Parathyroid adenoma (tissue), 2 donors: ENCODE data around the gene ADIRF.

Source experiments
- H2AFZ ChIP-seq: fragments of 300-600 bp; sonication (generic); one replicate; pipeline ENCODE4 v1.7.0; 2017; ENCODE audit warnings: antibody characterized with exemption, mild to moderate bottlenecking
- H3K27ac ChIP-seq: fragments of 300-600 bp; sonication (generic); one replicate; pipeline ENCODE4 v1.7.0; 2017
- H3K27me3 ChIP-seq: fragments of 300-600 bp; sonication (generic); one replicate; pipeline ENCODE4 v1.7.0; 2017; ENCODE audit warnings: low read length; ENCODE audit not compliant: control insufficient read depth, insufficient read depth
- H3K36me3 ChIP-seq: fragments of 300-600 bp; sonication (generic); one replicate; pipeline ENCODE4 v1.7.0; 2017; ENCODE audit warnings: low read length; ENCODE audit not compliant: control insufficient read depth, insufficient read depth
- H3K4me1 ChIP-seq: fragments of 300-600 bp; sonication (generic); one replicate; pipeline ENCODE4 v1.7.0; 2017; ENCODE audit warnings: control low read depth
- H3K4me2 ChIP-seq: fragments of 300-600 bp; sonication (generic); one replicate; pipeline ENCODE4 v1.7.0; 2017; ENCODE audit warnings: low read length
- H3K4me3 ChIP-seq: fragments of 300-600 bp; sonication (generic); one replicate; pipeline ENCODE4 v1.7.0; 2017; ENCODE audit warnings: low read depth, low read length
- H3K79me2 ChIP-seq: fragments of 300-600 bp; sonication (generic); one replicate; pipeline ENCODE4 v1.7.0; 2017; ENCODE audit warnings: control low read depth
- H3K9ac ChIP-seq: fragments of 300-600 bp; sonication (generic); one replicate; pipeline ENCODE4 v1.7.0; 2017; ENCODE audit warnings: mild to moderate bottlenecking
- H3K9me3 ChIP-seq: fragments of 300-600 bp; sonication (generic); one replicate; pipeline ENCODE4 v1.7.0; 2017; ENCODE audit warnings: low read length; ENCODE audit not compliant: control insufficient read depth
- CTCF ChIP-seq: fragments of 300-600 bp; sonication (generic); IDR thresholded peaks from one replicate; pipeline ENCODE4 v1.7.0; 2017; ENCODE audit warnings: antibody characterized with exemption, mild to moderate bottlenecking
- donor health status: primary hyperparathyroidism.

The ADIRF gene

GRCh38 chr10:86961481-86962091 lies 6.7 kb upstream of the ADIRF start:
- no peaks in the 10 kb centered on the region for H3K4me1 ChIP-seq
- H3K9me3 ChIP-seq = no peaks in the 10 kb centered on the region
- no peak overlapping the region for H2AFZ ChIP-seq
- no peak for TF ChIP-seq CTCF
- H3K27me3 ChIP-seq = no peaks in the 10 kb centered on the region
- no peaks in the 10 kb centered on the region for H3K36me3 ChIP-seq
- no peak overlapping the region for H3K4me3 ChIP-seq
- H3K9ac ChIP-seq = no peak overlapping the region
- H3K79me2 ChIP-seq = no peaks in the 10 kb centered on the region
- no peak overlapping the region for H3K27ac ChIP-seq
- no peak overlapping the region for H3K4me2 ChIP-seq

- Histone ChIP-seq H3K79me2 (no peaks in the 10 kb centered on the region), H3K4me3 (no peak overlapping the region), H3K4me1 (no peaks in the 10 kb centered on the region), H3K4me2 (no peak overlapping the region), H3K9me3 (no peaks in the 10 kb centered on the region), H3K36me3 (no peaks in the 10 kb centered on the region), H3K9ac (no peak overlapping the region), H3K27ac (no peak overlapping the region), H2AFZ (no peak overlapping the region), H3K27me3 (no peaks in the 10 kb centered on the region)
- TF ChIP-seq CTCF = no peak
Observed at GRCh38 chr10:86962136-86962980, 5.9 kb upstream of the ADIRF start.

DNA sequence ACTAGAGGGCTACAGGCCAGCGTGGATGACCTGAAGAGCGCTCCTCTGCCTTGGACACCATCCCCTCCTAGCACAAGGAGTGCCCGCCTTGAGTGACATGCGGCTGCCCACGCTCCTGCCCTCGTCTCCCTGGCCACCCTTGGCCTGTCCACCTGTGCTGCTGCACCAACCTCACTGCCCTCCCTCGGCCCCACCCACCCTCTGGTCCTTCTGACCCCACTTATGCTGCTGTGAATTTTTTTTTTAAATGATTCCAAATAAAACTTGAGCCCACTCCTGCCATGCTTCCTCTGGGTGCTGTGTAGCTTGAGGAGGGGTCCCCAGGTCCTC lies 5.3 kb upstream of the ADIRF start:
- H3K9me3 ChIP-seq = no peaks in the 10 kb centered on the region
- no peaks in the 10 kb centered on the region for H3K27me3 ChIP-seq
- H3K4me3 ChIP-seq = no peak overlapping the region
- no peak overlapping the region for H3K4me2 ChIP-seq
- no peak for TF ChIP-seq CTCF
- H3K36me3 ChIP-seq = no peaks in the 10 kb centered on the region
- H3K9ac ChIP-seq = no peak overlapping the region
- H3K27ac ChIP-seq = no peak overlapping the region
- H2AFZ ChIP-seq = no peak overlapping the region
- H3K79me2 ChIP-seq = no peaks in the 10 kb centered on the region
- no peaks in the 10 kb centered on the region for H3K4me1 ChIP-seq

- H3K79me2 ChIP-seq = no peaks in the 10 kb centered on the region
- H3K4me1 ChIP-seq = no peaks in the 10 kb centered on the region
- H3K36me3 ChIP-seq = no peaks in the 10 kb centered on the region
- H2AFZ ChIP-seq = no peak overlapping the region
- no peak overlapping the region for H3K4me2 ChIP-seq
- H3K9me3 ChIP-seq = no peaks in the 10 kb centered on the region
- no peak overlapping the region for H3K4me3 ChIP-seq
- H3K27me3 ChIP-seq = no peaks in the 10 kb centered on the region
- TF ChIP-seq CTCF = no peak
- H3K27ac ChIP-seq = no peak overlapping the region
- no peak overlapping the region for H3K9ac ChIP-seq
Observed at GRCh38 chr10:86963341-86963919, 4.9 kb upstream of the ADIRF start.
